HG03097 (cell line): ENCODE results near the gene AKR1D1.

Experiments
- ATAC-seq: cut with Tn5 transposase; IDR thresholded peaks from one replicate; pipeline ENCODE4 v1.9.1; 2021; ENCODE audit not compliant: unreplicated experiment, low FRiP score

Gene AKR1D1

DNA sequence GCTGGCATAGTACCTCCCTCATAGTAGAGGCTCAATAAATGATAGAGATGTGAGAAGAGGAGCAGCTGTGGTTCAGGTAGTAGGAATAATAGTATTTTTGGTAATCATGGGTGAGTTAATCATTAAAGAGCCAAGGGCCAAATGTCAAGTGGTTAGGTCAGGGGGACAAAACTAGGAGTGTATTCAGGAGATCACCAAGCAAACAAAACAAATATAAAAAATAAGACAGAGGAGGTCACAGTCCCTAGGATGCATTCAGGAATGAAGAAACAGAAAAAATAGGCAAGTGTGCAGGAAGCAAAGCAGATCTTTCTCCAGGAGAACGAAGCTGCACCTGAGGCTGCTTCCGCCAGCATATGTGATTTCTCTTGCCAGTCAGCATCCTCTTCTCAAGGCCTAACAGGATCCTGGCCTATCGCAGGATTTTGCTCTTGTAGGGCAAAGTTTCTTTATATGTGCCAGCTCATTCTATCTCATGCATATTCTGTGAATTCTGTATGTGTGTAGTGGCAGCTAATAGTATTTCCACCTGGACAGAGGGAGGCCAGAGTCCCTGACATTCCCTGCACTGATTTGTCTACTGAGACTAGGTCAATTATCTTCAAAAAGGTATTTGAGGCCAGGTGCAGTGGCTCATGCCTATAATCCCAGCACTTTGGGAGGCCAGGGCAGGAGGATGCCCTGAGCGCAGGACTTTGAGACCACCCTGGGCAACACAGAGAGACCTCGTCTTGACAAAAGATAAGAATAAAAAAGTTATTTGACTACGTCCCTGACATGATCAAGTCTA lies 82.7 kb downstream of the AKR1D1 start:
- ATAC-seq: no peak

DNA sequence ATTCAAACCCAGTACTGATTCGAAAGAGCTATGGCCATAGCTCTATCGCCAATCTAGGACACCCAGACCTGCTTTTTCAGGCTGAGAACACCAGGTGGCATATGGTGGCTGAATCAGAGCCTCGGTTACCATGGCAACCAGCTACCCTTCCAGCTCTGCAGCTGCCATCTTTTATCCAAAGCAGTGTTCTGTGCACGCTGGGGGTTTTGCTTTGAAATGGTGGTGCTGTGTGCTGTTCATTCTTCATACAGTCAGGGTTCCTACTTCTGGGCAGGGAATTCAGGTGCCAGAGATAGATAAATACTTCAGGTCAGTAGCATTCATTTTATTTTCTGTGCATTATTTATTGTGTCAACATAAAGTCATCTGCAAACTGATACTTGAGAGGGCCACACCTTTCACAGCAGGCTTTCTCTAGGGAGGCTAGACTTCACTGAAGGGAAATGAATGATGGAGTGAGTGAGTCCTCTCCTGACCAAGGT lies 85.4 kb downstream of the AKR1D1 start:
- ATAC-seq: peak; percentile 100

DNA sequence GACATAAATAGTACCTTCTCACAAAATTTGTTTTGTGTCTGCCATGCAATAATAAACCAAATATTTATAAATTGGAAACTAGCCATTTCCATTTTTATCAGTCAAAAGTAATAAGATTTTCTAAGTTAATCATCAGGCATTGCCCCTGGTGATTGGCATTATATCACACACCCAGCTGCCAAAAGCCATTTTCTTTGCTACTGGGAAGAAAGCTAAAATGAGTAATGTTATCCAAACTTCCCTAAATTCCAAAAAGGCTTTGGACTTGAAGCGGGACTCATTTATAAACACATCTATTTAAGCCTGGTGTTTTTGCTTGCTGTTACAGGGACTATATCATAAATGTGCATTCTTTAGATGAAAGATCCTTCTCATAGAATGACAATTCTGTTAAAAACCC lies 86.0 kb downstream of the AKR1D1 start:
- no peak for ATAC-seq

DNA sequence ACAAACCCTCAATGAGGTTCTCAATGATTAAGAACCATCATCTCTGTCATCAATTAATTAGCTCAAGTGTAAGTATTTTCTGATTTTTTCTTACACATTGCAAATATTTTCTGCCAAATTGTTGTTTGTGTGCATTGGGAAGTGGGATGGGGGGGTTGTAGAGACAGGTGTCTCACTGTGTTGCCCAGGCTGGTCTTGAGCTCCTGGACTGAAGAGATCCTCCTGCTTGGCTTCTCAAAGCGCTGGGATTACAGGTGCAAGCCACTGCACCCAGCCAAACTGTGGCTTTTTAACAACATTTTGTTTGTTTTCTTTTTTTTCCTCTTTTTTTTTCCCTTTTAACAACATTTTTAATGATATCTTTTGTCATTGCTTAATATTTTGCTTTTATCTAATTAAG lies 87.5 kb downstream of the AKR1D1 start:
- ATAC-seq: no peak

DNA sequence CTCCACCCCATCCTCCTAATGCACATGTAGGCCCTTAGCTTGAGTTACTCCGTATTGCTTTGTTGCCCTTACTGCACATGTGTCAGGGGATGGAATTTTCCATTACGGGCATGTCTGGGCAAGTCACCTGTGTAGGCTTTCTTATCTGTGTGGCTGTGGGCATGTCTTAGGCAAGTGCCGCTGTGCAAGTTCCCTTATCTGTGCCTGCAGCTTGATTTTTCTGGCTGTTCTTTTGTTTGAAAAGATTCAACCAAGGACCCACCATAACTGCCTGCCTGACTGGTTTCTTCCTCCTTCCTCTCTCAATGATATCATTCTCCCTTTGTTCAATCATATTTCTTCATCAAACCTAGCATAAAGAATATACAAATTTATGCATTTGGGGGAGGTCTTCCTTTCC lies 88.5 kb downstream of the AKR1D1 start:
- ATAC-seq: no peak

DNA sequence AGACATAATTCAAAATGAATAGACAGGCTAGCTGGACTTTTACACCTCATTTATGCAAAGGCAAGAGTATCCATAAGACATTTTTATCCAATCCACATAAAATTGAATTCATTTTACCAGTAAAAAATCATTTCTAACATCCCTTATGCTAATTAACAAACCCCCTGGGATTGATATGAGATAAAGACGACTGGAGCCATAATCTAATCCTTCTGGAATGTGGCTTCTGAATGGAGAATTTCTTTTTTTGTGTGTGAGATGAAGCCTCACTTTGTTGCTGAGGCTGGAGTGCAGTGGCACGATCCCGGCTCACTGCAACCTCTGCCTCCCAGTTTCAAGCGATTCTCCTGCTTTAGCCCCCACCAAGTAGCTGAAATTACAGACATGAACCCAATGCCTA lies 90.4 kb downstream of the AKR1D1 start:
- no peak for ATAC-seq

DNA sequence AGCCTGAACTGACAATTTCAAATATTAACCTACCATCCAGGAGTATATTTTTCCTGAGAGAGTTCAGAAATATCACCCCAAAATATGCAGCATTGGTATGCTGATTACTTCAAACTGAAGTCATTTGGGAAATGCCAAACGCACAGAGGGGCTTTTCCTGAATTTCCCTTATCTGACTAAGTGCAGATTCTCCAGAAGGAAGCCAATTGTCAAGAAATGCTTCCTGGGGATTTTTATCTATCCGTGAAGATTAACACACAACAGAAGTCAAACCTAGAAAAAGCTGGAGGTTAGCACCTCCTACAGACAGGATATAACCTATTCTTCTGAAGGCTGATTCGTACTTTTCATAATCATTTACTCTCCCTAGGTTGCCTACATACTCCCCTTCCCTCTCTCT lies 91.0 kb downstream of the AKR1D1 start:
- no peak for ATAC-seq

DNA sequence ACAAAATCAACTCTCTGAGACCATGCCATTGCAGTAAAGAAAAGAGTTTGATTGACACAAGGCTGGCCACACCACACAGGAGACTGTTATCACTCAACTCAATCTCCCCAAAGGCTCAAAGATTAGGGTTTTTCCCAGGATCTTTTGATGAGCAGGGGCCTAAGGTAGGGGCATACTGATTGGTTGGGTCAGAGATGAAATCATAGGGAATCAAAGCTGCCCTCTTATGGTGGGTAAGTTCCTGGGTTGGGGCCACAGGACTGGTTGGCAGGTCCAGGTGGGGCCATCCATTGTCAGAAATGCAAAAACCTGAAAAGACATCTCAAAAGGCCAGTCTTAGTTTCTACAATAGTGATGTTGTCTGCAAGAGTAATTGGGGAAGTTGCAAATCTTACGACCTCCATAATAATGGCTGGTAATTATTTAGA lies 91.6 kb downstream of the AKR1D1 start:
- no peak for ATAC-seq
